GM19043 (cell line): ENCODE data around the gene CLIC4.

Experiments
- ATAC-seq: cut with Tn5 transposase; IDR thresholded peaks from one replicate; pipeline ENCODE4 v1.9.1; 2021; ENCODE audit warnings: low read depth; ENCODE audit not compliant: unreplicated experiment

CLIC4 gene

DNA sequence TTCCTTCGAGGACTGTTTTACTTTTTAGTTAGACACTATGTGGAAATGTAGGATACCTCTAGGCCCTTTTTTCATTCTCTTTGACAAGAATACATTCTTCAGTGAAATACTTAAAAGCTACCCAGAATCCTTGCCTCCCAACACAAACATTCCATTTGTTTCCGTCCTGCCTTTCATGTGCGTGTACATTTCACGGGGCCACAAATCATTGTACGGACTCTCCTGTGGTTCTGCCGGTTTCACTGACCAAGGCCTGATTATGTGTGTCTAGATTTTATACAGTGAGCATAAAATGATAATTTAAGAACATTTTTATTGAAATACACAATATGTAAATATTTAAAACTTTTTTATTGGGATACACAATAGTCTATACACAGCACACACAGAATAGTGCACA lies 108.4 kb downstream of the CLIC4 start:
- ATAC-seq = no peak

DNA sequence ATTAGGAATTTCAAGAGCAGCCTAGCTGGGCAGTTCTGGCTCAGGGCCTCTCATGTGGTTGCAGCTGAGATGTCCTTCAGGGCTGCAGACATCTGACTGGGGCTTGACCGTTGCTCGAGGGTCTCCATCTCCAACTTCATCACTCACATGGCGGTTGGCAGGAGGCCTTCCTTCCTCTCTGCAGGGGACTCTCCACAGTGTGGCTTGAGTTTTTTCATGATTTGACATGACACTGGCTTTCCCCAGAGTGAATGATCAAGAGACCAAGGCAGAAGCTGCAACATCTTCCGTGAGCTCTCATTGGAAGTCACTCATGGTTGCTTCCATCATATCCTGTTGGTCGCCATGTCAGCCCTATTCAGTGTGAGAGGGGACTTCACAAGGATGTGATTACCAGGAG lies 110.2 kb downstream of the CLIC4 start:
- ATAC-seq = no peak

GRCh38 chr1:24856787-24857506 lies 111.7 kb downstream of the CLIC4 start:
- ATAC-seq = no peak

DNA sequence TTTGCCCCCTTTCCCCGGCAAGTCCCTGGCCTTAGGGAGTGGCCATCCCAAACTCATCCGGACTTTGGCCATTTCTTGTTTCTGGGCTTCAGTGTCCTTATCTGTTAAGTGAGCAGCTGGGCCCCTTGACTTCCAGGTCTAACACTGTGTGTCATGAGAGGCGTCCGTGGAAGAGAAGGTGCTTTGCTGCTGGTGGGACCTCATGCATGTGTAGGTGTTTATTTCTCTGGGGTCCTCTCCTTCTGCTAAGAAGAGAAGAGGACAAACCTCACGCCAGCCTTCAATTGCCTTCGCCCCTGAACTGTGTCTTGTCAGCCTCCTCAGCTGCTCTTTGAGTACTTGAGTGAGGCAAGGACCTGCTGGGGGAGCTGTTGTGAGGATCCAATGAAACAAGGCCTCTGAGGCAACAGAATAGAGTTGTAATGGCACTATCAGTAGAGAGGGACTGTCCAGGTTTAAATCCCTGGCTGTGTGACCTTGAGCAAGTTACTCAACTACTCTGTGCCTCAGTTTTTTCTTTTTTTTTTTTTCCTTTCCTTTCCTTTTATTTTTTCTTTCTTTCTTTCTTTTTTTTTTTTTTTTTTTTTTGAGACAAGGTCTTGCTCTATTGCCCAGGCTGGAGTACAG lies 112.4 kb downstream of the CLIC4 start:
- ATAC-seq = no peak

DNA sequence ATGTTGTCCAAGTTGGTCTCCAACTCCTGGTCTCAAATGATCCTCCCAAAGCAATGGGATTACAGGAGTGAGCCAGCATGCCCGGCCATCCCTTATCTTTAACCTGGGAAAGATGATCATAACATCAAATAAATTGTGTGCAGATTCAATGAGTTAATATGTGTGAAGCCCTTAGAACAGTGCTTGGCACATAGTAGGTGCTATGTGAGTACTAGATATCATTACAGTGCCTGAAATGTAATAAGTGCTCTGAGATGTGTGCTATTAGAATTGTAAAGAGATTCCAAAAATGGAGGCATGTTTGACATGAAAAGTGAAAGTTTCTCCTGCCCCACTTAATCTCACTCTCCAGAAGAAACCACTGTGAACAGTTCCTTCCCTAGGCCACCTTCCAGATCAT lies 113.0 kb downstream of the CLIC4 start:
- ATAC-seq = no peak

DNA sequence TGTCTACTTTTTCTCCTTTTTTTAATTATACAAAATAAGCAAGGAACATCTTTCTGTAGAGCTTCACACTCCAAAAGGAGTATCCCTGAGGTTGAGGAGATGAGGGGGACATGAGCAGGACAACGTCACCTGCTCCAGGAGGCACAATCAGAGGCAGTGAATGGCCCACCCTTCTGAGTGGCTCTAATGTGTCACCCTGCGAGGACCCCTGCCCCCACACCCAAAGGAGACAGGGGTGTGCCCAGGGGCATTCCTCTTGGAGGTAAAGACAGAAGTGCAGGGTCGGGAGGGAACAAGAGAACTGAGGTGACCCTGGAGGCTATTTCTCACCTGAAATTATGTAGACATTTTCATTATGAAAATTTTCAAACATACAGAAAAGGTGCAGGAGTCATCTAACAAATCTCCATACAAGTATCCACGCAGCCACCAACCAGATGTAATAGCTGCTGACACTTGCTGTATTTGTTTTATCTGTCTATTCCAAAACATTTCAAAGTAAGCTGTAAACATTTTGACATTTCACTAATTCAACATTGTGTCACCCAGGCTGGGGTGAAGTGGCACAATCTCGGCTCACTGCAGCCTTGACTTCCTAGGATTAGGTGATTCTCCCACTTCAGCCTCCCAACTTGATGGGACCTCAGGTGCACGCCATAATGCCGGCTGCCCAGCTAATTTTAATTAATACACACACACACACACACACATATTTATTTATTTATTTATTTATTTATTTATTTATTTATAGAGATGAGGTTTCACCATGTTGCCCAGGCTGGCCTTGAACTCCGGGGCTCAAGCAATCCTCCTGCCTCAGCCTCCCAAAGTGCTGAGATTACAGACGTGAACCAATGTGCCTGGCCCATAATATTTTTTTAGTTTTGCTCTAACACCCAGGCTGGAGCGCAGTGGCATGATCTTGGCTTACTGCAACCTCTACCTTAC lies 114.1 kb downstream of the CLIC4 start:
- no peak for ATAC-seq

GRCh38 chr1:24860841-24861240 lies 115.6 kb downstream of the CLIC4 start:
- no peak for ATAC-seq

GRCh38 chr1:24861821-24862727 lies 116.8 kb downstream of the CLIC4 start:
- ATAC-seq = no peak

DNA sequence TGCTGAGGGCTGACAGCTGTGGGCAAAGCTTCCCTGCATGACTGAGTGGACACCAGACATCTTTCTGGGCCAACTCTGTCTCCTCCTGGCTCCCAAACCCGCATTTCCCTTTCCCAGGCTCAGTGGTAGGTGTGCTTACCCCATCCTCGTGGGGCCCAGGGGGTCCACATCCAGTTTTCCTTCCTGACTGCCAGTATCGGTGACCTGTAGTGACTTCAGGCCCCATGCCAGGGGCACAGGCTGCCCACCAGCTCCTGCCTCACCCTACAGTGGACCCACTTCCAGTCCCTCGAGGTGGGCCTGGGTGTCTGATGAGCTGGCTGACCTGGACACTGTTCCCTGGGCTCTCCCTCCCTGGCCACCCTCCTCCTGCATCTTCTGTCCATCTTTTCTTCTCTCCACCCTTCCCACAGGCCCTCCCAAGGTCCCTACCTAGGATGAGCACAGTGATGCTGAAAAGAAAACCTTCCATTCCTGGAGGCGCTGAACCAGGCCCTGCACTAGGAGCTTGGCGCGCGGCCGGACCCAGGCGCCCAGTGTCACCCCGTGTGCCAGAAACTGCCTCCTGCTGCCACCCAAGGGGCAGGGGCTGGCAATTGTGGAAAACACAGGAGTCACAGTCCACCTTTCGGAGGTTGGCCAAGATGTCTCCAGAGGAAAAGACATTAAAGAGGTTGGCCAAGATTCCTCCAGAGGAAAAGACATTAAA lies 117.7 kb downstream of the CLIC4 start:
- no peak for ATAC-seq

DNA sequence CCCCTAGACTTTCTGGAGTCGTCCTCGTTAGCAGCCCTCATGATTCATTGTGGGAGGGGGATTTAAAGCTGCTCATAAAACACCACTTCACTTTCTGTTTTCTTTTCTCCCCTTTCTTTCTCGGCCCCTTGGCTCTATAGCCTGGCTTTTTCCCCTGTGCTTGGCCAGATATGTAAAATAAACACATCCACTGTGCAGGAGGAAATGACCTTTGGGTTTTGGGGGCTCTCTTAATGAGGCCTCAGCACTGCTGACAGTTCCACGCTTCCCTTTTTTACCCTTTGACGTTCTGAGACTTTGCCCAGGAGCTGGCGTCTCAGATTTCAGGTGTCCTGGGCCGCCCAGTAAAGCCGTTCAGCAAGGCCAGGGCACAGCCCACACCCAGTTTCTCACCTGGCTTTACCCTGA lies 119.1 kb downstream of the CLIC4 start:
- no peak for ATAC-seq

DNA sequence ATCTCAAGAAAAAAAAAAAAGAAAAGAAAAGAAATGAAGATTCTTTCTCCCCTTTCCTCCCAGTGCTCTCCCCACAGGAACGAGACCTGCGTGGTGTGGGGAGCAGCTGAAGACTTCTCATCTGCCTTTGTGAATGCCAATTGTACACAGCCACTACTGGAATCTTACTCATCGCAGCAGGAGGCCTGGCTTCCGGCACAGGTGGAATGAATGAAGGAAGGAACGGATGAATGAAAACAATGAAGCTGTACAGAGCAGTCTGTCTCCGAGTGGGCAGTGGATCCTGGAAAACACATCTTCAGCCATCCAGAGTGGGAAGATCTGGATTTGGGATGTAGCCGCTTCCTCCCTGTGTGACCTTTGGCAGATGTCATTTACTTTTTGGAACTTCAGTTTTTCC lies 119.9 kb downstream of the CLIC4 start:
- ATAC-seq = no peak

- no peak for ATAC-seq
These were observed 120.3 kb downstream of the CLIC4 start for GRCh38 chr1:24865587-24865986.

- no peak for ATAC-seq
These were observed 121.2 kb downstream of the CLIC4 start for GRCh38 chr1:24866211-24867083.

- ATAC-seq = no peak
These were observed 122.0 kb downstream of the CLIC4 start for GRCh38 chr1:24867084-24867870.

- ATAC-seq = no peak
These were observed 123.0 kb downstream of the CLIC4 start for GRCh38 chr1:24868016-24868875.

DNA sequence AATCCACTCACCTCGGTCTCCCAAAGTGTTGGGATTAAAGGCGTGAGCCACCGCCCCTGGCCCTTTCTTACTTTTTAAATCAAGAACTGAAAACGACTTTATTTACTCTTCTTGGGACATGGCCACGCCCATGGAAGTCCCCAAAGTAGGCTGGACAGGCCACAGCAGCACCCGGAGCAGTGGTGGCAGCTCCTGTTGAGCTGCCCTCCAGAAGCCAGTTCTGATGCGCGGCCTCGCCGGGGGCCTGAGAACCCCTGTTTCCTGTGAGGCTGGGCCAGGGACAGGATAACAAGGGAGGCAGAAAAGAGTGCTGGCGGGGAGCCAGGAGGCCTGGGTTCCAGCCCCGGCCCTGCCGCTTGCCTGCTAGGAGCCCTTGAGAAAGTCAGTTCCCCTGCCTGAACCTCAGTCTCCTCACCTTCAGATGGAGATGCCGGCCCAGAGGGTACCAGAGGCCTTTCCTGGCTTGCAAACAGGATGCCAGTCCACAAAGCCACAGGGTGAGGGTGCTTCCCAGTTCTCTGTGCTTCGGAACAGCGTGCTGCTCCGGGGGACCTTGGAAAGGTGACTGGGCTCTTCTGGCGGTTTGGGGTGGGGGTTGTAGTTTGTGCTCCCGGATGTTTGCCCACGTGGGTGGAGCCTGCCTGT lies 125.4 kb downstream of the CLIC4 start:
- ATAC-seq = no peak
